Superior temporal gyrus (tissue), 1 donor: ENCODE measurements around the gene ANKMY1.
"Not testable (repeated sequence)": the region's sequence is repeated elsewhere in the genome, so short reads cannot be mapped to it uniquely, and the experiment has no call there.

Source experiments
- DNase-seq: peaks from one replicate; pipeline ENCODE4 v3.0.0-alpha.2; 2016; ENCODE audit errors: extremely low spot score

Gene ANKMY1

DNA sequence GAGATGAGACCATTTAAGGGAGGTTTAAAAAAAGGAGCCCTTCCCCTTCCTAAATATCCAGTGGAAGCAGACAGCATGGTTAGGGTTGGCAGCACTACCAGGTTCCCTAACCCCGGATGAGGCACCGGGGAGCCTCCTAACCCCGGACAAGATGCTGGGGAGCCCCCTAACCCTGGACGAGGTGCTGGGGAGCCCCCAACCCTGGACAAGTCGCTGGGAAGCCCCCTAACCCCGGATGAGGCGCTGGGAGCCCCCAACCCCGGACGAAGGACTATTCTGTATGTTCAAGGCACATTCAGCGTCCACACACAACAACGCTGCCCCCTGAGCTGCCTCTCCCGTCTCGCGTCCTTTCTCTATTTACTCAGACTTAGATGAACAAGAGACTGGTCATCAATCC, 51.9 kb downstream of the ANKMY1 start:
- DNase-seq, result no peak

DNA sequence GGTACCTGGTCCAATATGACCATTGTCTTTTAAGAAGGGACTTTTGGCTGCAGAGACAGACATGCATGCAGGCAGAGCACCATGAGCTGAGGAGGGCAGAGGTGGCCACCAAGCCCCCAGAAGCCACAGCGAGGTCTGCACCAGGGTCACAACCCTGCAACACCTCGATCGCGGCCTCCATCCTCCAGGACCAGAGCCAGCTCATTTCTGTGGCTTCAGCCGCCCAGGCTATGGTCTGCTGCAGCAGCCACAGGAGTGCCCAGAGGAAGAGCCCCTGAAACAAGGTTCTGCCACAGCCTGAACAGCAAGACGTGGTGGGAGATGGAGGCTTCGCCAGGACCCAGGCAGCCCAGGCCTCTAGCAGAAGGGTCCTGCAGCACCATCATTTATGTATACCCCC, 53.9 kb downstream of the ANKMY1 start:
- DNase-seq, result no peak

DNA sequence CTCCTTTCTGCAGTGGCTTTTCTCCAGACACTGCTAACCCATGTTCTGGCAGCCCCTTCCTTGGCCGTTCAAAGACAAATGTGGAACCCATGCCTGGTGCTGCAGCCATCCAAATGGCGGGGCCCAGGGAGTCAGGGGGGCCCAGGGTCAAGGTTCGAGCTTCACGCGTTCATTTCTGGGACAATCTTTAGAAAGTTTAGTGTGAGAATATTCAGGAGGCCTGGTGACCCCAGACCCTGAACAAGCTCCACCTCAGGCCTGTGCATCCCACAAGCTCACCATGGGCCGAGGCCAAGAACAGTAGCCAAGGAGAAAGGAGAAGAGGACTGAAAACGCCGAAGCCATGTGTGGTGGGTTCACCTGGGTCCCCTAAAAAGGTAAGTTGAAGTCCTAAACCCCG, 54.4 kb downstream of the ANKMY1 start:
- DNase-seq, result no peak

DNA sequence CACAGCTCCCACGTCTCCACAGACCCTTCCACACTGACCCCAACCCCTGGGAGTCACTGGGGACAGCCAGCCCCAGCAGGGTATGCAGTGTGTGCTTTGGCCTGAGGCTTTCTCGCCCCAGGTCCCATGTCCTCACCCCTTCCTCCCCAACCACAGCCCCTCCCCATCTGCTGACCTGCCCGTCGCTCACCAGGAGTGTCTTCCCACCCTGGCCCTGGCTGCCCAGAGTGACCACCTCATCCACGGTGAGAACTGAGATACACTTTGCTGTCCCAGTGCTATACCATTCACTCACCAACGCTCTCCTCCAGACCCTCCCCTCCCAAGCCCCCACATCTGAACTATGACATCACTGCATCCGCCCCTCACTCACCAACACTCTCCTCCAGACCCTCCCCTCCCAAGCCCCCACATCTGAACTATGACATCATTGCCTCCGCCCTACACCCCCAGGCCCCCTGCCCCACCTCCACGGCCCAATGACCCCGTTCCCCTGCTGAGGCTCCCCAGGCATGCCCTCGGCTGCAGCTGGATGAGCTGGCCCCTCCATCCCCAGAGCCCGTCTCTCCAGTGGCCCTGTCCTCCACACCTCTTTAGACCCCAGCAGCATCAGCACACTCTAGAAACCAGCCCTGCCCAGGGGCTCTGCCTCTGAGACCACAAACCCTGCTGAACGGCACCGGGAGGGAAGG, 55.2 kb downstream of the ANKMY1 start:
- DNase-seq, result no peak

DNA sequence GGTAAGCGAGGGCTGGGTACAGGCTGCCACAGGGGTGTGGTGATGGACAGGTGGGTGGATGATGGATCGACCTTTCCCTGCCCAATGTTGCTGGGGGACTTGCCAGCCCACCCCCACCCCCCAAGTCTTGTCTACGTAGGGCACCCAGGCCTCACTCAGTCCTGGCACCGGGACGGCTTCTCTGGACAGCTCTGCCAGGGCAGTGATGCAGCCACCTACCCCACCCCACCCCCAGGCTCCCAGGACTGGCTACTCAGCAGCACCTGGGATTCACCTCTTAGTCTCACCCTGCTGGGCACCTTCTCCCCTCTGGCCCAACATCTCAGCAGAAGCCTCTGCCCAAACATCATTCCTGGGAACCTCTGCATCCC, 55.7 kb downstream of the ANKMY1 start:
- no peak for DNase-seq

DNA sequence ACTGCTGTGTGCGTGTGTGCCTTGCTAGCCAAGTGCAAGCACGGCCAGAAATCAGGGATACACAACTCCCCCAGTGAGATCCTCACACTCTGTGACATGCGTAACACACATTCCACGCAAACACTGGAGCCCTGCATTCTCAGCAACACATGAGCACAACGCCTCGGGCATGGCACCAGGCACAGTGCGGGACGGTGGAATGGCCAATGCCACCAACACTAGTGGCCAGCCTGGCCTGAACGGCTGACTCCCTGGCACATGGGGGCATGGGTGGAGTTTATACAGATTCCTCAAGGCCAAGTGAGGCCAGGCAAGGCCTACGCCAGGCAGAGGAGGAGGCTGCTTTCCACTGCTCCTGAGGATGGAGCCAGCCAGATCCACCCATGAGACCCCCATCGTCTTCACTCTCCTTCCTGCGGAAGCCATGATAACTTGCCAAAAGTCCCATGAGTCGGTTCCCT, 56.2 kb downstream of the ANKMY1 start:
- no peak for DNase-seq

DNA sequence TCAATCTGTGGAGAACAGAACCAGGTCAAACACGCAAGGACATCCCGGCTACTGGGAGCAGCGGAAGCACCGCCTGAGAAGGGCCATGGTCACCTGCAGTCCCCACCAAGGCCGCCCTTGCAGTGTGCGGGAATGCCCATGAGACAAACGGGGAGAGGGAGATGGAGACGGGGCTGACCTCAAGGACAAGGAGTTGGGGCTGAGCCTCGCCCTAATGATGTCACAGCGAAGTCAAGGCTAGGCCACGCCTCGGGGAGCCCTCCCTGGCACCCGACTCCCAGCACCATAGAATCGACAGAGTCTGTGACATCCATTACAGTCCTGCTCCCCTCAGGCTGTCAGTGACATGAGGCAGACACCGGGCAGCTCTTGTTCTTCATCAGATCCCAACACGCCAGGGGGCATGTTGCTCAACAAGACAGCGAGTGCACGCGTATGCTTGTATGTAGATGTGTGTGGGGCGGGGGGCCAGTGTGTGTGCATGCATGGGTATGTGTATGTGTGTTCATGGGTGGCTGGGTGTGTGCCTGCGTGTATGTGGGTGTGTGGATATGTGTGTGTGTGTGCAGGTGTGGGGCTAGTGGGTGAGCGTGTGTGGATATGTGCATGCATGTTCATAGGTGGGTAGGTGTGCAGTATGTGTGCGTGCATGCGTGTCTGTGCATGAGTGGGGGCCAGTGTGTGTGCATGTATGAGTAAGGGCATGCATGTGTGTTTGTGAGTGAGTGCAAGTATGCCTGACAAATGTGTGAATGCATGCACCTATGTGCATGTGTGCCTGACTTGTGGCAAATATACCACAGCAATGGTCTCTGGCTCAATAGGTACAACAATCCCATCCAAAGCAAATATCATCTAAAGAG, 57.0 kb downstream of the ANKMY1 start:
- DNase-seq, result no peak

DNA sequence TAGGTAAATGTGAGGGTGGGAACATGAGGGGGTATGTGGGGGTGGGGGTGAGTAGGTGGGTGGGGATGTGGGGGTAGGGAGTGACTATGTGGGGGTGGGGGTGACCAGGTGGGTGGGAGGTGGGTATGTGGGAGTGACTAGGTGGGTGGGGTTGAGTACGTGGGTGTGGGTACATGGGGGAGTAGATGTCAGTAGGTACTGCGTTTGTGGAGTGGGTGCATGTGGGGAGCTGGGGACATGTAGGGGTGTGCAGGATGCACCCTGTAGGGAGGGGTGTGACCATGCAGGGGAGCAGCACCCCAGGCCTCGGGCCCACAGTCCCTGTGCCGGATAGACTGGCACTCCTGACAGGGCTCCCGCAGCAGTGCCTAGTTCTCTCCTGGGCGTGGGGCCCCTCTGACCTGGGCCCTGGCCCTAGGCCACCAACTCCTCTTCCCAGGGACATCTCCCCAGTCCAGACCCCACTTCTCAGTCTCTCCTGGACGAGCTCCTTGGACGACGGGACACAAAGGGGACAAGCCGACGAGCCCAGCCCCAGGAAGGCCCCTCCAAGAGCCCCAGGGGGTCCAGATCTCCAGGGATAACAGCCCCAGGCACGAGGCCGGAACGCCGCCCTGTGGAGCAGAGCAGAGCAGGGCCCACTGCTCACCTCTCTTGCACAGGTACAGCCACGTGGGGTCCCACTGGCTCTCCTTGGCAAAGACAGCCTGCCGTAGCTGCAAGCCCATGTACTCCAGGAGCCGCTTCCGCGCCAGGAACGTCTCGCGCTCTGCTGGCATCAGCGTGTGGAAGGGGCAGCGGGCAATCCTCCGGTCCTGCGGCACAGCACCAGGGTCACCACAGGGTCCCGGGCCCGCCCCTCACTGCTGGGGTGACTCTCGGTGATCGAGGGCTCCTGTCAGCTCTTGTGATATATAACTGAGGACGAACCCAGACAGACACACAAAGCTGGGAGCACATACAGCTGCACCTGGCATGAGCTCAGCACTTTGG, 58.2 kb downstream of the ANKMY1 start:
- DNase-seq, result no peak

DNA sequence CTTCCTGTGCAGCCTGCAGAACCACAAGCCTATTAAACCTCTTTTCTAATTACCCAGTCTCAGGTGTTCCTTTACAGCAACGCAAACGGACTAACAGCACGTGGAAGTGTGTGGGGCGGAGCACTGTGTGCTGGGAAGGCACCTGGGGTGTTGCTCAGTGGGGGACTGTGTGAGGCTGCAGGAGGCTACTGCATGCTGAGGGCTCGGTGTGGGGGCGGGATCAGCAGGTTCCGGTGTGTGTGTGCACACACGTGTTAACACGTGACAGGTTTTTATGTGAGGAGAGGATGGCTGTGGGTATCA, 58.9 kb downstream of the ANKMY1 start:
- DNase-seq, result no peak

DNA sequence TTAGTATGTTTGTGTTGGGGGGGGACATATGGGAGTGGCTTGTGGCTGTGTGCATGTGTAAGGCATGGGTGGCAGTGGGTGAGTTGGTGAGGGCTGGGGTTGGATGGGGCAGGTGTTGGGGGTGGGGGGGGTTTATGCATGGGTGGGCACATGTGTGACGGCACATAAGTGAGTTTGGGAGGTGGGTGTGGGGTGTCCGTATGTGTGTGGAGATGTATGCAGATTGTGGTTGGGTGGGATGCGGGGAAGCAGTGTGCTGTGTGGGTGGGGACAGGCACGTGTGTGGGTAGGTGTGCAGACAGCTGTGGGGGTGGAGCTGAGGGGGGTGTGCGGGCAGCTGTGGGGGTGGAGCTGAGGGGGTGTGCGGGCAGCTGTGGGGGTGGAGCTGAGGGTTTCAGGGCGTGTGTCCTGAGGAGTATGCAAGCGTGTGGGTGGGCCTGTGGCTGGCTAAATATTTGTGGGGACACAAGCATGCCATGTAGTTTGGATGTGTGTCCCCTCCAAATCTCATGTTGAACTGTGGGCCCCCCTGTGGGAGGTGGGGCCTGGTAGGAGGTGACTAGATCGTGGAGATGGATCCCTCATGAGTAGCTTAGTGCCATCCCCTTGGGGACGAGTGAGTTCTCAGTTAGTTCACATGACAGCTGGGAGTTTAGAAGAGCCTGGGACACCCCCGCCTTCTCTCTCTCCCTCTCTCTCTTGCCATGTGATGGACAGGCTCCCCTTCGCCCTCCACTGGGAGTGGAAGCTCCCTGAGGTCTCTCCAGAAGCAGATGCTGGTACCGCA, 59.4 kb downstream of the ANKMY1 start:
- DNase-seq, result no peak

DNA sequence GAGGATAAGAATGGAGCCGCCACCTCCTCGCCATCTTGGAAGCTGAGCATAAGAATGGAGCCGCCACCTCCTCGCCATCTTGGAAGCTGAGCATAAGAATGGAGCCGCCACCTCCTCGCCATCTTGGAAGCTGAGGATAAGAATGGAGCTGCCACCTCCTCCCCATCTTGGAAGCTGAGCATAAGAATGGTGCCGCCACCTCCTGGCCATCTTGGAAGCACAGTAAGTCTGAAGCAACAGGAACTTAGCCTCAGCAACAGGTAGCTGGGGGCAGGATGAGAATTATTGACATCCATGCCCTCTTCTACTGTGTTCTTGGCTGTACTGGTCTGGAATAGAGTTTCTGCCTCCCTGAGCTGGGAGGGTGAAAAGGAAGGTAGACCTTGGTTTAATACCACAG, 60.7 kb downstream of the ANKMY1 start:
- DNase-seq, result not testable (repeated sequence)

DNA sequence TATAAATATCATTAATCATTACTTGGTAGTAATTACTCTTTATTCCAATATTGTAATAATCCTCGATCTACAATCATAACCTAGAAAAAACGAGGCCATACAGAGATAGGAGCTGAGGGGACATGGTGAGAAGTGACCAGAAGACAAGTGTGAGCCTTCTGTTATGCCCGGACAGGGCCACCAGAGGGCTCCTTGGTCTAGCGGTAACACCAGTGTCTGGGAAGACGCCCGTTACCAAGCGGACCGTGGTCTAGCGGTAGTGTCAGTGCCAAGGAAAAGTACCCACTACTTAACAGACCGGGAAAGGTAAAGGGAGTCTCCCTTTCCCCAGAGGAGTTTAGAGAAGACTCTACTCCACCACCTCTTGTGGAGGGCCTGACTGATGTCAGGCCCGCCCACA, 62.8 kb downstream of the ANKMY1 start:
- DNase-seq, result not testable (repeated sequence)

DNA sequence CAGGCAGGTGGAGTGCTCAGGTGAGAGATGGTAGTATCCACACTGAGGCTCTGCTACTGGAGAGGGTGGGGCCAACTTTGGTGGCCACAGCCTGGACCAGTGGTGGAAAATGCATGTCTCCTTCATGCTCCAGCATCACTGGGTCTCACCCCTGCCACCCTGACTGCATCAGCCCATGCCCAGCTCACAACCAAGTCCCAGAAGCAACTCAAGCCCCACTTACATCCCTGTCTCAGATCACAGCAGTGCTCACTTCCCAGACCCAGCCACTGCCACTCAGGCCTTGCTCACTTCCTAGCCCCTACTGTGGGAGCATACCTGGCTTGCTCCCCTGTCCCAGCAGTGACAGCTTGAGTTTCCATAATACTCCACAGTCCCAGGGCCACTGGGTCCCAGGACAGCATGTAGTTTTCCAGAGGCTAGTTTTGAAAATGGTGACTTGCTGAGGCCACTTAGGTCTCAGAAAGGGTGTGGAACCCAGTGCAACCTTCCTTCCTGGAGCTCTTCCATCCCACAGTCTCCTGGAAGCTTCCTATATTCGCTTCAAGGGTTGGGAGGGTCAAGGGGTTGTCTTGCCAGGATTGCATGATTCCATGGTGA, 63.5 kb downstream of the ANKMY1 start:
- no peak for DNase-seq

DNA sequence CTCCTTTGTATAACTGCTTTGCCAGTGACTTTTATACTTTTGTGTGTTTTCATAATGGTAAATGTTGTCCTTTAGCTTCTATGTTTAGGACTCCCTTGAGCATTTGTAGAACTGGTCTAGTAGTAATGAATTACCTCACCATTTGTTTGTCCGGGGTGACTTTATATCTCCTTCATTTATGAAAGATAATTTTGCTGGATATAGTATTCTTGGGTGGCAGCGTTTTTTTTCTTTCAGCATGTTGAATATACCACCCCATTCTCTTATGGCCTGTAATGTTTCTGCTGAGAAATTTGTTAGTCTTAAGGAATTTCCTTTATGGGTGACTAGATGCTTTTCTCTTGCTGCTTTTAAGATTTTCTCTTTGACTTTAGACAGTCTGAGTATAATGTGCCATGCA, 66.3 kb downstream of the ANKMY1 start:
- DNase-seq, result no peak

DNA sequence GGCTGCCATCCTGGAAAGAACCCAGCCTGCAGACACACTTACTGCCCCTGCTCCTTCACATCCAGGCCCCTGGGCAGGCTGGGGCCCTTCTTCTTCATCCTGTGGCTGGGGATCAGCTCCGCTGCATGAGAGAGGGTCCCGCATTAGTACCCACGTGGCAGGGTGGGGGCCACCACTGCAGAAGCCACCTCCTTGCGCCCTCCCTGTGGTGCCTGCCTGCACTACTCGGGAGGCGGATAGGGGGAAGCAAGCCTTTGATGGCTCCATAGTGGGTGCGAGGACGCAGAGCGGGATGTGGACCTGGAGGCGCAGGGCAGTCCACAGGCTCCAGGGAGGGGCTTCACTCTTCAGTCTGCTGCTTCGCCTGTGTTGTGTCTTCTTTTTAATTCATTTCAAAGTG, 75.6 kb downstream of the ANKMY1 start:
- no peak for DNase-seq

DNA sequence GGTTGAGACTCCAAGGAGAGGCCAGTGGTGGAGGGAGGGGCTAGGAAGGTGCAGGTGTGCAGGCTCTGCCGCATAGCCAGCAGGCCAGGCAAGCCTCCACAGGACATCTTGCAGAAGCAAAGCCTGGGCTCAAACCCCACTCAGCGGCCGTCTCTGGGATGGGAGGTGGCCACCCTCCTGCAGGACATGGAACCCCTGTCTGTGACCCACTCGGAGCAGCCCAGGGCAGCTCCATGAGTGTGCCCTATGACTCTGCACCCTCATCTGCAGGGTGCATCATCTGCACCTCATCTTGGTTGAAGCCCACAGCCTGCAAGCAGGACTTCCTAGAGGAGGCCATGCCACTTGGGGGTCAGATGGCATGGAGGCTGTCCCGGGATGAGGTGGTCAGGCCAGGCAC, 76.1 kb downstream of the ANKMY1 start:
- no peak for DNase-seq

DNA sequence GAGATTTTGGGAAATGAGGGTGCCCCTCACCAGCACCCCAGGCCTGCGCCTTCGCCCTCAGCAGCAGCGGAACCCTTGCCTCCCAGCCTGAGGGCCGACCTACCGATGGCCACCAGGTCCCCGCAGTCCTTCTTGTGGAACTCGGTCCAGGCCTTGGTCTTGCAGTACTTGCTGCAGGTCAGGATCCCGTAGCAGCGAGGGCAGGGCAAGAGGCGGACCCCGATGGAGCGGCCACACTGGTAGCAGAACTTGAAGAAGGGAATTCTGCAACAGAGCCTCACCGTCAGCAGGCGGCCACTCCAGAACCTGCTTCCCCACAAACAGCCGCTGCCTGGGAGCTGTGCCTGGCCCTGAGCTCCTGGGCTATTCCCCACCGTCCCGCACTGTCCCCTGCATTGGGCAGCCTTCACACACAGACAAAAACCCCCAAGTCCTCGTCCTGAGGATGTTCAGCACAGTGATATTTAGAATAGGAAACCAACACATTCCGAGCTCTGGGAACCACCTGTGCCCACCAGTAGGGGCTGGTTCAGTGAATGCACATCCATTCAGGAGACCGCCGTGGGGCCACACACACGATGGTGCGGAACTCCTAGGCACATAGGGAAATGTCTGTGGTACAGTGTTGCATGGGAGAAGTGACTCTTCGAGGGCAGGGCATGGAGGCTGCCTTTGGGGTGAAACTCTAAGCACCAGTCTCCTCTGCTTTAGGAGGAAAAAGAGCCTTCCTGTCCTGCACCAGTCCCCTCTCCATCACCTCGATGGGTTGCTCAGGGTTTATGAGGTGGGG, 76.8 kb downstream of the ANKMY1 start:
- no peak for DNase-seq

DNA sequence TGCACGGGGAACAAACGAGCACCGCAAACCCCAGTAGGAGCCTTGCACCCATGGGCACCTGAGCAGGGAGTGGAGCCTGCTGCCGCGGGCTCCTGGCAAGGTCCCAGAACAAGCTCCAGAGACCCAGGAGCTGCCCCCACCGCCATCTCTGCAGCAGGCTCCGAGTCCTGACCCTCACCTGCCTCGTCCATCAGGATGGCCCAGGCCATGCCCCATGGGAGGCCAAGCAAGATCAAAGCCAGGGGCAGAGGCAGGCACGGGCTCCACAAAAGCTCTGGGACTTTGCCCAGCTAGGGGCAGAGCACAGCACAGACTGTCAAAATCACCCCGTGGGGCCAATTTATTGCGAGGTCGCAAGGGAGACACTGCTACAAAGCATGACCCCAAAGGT, 78.7 kb downstream of the ANKMY1 start:
- no peak for DNase-seq

DNA sequence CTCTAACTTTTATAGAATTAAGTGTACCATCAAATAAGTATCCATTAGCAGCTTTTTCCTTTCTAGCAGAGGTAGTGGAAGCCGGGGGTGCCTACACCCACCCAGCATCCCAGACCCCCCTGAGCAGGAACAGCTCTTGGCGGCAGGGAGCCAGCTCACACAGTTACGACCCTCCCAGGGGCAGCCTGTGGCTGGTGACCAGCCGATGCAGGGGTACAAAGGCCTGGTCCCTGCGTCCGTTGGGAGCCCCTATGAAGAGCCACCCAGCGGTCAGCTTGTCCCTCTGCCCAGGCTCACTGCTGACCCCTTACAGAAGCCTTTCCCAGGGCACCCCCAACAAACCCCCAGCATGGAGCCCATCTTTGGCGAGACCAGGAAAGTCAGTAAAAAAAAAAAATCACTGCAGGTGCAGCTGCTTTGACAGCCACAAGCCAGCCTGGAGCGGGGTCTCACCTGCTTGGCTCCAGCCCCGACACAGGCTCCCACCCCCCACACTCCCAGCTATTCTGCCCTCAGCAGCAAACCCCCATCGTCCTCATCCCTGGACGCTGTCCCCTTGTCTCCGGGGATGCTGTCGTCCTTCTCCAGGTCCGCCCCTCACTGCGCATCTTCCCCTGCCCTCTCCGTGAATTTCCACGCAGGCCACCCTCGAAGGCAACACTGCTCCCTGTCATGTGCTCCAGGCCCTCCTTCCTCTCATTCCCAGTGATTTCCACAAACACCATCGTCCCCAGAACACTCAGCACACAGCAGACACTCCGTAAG, 79.3 kb downstream of the ANKMY1 start:
- DNase-seq, result no peak

DNA sequence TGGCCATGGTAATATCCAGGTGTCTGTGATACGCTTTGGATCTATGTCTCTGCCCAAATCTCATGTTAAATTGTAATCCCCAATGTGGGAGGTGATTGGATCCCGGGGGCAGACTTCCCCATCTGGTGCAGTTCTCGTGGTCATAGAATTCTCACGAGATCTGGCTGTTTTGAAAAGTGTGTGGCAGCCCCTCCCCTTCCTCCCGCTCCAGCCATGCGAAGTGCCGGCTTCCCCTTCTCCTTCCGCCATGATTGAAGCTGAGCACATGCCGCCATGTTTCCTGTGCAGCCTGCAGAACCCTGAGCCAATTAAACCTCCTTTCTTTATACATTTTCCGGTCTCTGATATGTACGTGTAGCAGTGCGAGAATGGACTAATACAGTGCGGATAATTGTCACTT, 79.9 kb downstream of the ANKMY1 start:
- no peak for DNase-seq
